Uterus (tissue), 2 donors: Measurements from ENCODE around the gene RSAD1.

Experiments used
- POLR2A ChIP-seq, 2 donors: fragments of 450-650 bp; IDR thresholded peaks; one replicate each; pipeline ENCODE4 v1.6.1; 2016; ENCODE audit warnings: antibody characterized with exemption in 2 of 2, mild to moderate bottlenecking in 1 of 2, moderate library complexity in 1 of 2
- TF ChIP-seq, protein P1 (sequence below), 4 experiments: fragments of 200-600 bp in 2 of 4; fragments of 450-650 bp in 2 of 4; sonication (generic) in 2 of 4; IDR thresholded peaks; one replicate each; pipeline ENCODE4 v1.5.1; 2016 to 2019; ENCODE audit warnings: antibody characterized with exemption in 4 of 4, mild to moderate bottlenecking in 2 of 4, moderate library complexity in 1 of 4

DNA sequence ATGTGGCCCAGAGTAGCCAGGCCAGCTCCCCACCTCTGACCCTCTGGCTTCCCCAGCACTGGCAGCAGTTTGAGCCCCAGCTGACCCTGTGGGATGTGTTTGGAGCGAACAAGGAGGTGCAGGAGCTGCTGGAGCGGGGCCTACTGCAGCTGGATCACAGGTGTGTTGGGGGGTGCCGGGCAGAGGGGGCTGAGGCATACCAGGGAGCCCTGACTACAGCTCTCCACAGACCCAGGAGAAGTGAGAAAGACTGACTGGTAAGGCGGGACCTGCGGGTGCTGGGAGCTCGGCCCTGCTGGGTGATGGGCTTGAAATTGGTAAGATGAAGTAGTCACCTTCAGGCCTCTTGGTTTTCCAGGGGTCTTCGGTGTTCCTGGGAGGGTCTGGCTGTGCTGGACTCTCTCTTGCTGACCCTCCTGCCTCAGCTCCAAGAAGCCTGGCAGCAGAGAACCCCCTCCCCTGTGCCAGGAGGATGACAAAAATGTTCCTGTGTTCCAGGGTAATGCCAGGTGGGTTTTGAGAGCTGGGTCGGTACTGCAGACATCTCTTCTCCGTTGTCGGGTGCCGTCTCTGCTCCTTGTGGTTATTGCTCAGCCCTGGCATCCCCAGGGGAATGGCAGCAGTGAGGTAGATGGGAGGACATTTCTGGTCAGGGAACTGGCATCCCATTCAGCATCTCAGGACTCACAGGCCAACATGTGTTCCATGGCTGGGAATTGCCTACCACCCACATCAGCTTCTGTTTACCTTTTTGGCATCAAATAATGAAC lies 5.9 kb downstream of the RSAD1 start:
- TF ChIP-seq, protein P1, sequence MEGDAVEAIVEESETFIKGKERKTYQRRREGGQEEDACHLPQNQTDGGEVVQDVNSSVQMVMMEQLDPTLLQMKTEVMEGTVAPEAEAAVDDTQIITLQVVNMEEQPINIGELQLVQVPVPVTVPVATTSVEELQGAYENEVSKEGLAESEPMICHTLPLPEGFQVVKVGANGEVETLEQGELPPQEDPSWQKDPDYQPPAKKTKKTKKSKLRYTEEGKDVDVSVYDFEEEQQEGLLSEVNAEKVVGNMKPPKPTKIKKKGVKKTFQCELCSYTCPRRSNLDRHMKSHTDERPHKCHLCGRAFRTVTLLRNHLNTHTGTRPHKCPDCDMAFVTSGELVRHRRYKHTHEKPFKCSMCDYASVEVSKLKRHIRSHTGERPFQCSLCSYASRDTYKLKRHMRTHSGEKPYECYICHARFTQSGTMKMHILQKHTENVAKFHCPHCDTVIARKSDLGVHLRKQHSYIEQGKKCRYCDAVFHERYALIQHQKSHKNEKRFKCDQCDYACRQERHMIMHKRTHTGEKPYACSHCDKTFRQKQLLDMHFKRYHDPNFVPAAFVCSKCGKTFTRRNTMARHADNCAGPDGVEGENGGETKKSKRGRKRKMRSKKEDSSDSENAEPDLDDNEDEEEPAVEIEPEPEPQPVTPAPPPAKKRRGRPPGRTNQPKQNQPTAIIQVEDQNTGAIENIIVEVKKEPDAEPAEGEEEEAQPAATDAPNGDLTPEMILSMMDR (IDR thresholded peaks at IDR 0.05), result no peak
- TF ChIP-seq POLR2A (IDR thresholded peaks at IDR 0.05), result no peak
